Loucy (cell line): ENCODE results near the gene C12orf75.

Experiments
- H2AFZ ChIP-seq: fragments of 200-600 bp; sonication (generic); 2 replicates; pipeline ENCODE4 v1.6.0; 2016; ENCODE audit warnings: antibody characterized with exemption, mild to moderate bottlenecking, low read length, moderate library complexity
- H3F3A ChIP-seq: fragments of 200-600 bp; 2 replicates; pipeline ENCODE4 v1.6.0; 2016; ENCODE audit warnings: antibody characterized with exemption, low read depth, mild to moderate bottlenecking
- H3K27me3 ChIP-seq: fragments of 200-600 bp; sonication (generic); 2 replicates; pipeline ENCODE4 v1.6.1; 2014; ENCODE audit warnings: low read length, mild to moderate bottlenecking; ENCODE audit not compliant: insufficient read depth, poor library complexity, severe bottlenecking
- H3K36me3 ChIP-seq: fragments of 200-600 bp; sonication (generic); 2 replicates; pipeline ENCODE4 v1.6.1; 2016; ENCODE audit warnings: low read length; ENCODE audit not compliant: insufficient read depth
- H3K4me1 ChIP-seq: fragments of 200-600 bp; sonication (generic); 2 replicates; pipeline ENCODE4 v1.5.1; 2014; ENCODE audit warnings: low read length, mild to moderate bottlenecking; ENCODE audit not compliant: insufficient read depth, poor library complexity, severe bottlenecking
- H3K4me2 ChIP-seq: fragments of 200-600 bp; sonication (generic); 2 replicates; pipeline ENCODE4 v1.6.0; 2014; ENCODE audit warnings: antibody characterized with exemption, low read length, low read depth, mild to moderate bottlenecking; ENCODE audit not compliant: poor library complexity, severe bottlenecking
- H3K4me3 ChIP-seq: fragments of 200-600 bp; sonication (generic); 2 replicates; pipeline ENCODE4 v1.5.1; 2014; ENCODE audit warnings: low read length, mild to moderate bottlenecking, mixed read lengths; ENCODE audit not compliant: poor library complexity, severe bottlenecking
- H3K79me2 ChIP-seq: fragments of 200-600 bp; sonication (generic); 2 replicates; pipeline ENCODE4 v1.6.1; 2014; ENCODE audit warnings: low read length; ENCODE audit not compliant: insufficient read depth
- H3K9ac ChIP-seq: fragments of 200-600 bp; sonication (generic); 2 replicates; pipeline ENCODE4 v1.6.0; 2014; ENCODE audit warnings: mild to moderate bottlenecking, low read depth, low read length, moderate library complexity; ENCODE audit not compliant: poor library complexity, severe bottlenecking
- H3K9me2 ChIP-seq: fragments of 200-600 bp; sonication (generic); replicated peaks from 2 replicates; pipeline ENCODE4 v1.6.1; 2016; ENCODE audit warnings: low read depth, low read length, mixed read lengths
- H3K9me3 ChIP-seq: fragments of 200-600 bp; sonication (generic); 2 replicates; pipeline ENCODE4 v1.6.1; 2014; ENCODE audit warnings: mild to moderate bottlenecking, antibody characterized with exemption, low read length, low read depth; ENCODE audit not compliant: insufficient read depth
- H4K20me1 ChIP-seq: fragments of 200-600 bp; sonication (generic); 2 replicates; pipeline ENCODE4 v1.6.0; 2014; ENCODE audit warnings: antibody characterized with exemption, low read length, mild to moderate bottlenecking; ENCODE audit not compliant: insufficient read depth, poor library complexity, severe bottlenecking
- CTCF ChIP-seq: fragments of 200-600 bp; sonication (generic); conservative IDR thresholded peaks from 2 replicates; pipeline ENCODE4 v1.5.1; 2014; ENCODE audit warnings: mild to moderate bottlenecking, antibody characterized with exemption, low read length
- EZH2phosphoT487 ChIP-seq: fragments of 200-600 bp; IDR thresholded peaks from 2 replicates; pipeline ENCODE4 v1.6.1; 2018; ENCODE audit warnings: antibody characterized with exemption, mild to moderate bottlenecking, moderate library complexity, borderline replicate concordance

Gene C12orf75

GRCh38 chr12:105348142-105348541, 17.7 kb downstream of the C12orf75 start:
- TF ChIP-seq EZH2phosphoT487 (no peak), CTCF (no peak)
- Histone ChIP-seq H3K4me1 (peaks cover 52% of the 10 kb centered on the region), H3K4me3 (no peak overlapping the region), H3K4me2 (peak overlapping the region; percentile 6), H3K36me3 (peaks cover 10% of the 10 kb centered on the region; the same call in 1 of the 2 replicates), H4K20me1 (peaks cover 26% of the 10 kb centered on the region), H3F3A (peaks cover 3% of the 10 kb centered on the region; the same call in 1 of the 2 replicates), H3K27me3 (no peaks in the 10 kb centered on the region), H3K9ac (no peak overlapping the region), H3K9me3 (no peaks in the 10 kb centered on the region), H3K9me2 (no peaks in the 10 kb centered on the region), H2AFZ (no peak overlapping the region), H3K79me2 (peaks cover 98% of the 10 kb centered on the region)

GRCh38 chr12:105348561-105348960, 18.1 kb downstream of the C12orf75 start:
- peaks cover 13% of the 10 kb centered on the region; the same call in 1 of the 2 replicates for H3K36me3 ChIP-seq
- H3K9ac ChIP-seq = no peak overlapping the region
- H3K27me3 ChIP-seq = no peaks in the 10 kb centered on the region
- peaks cover 53% of the 10 kb centered on the region for H3K4me1 ChIP-seq
- H2AFZ ChIP-seq = no peak overlapping the region
- H3K4me3 ChIP-seq = no peak overlapping the region
- H3K79me2 ChIP-seq = peaks cover 98% of the 10 kb centered on the region
- H3K9me3 ChIP-seq = no peaks in the 10 kb centered on the region
- H4K20me1 ChIP-seq = peaks cover 24% of the 10 kb centered on the region
- H3K4me2 ChIP-seq = peak overlapping the region; percentile 6
- no peak for TF ChIP-seq CTCF
- TF ChIP-seq EZH2phosphoT487 = no peak
- H3K9me2 ChIP-seq = no peaks in the 10 kb centered on the region
- H3F3A ChIP-seq = peaks cover 3% of the 10 kb centered on the region; the same call in 1 of the 2 replicates

GRCh38 chr12:105349138-105349537, 18.6 kb downstream of the C12orf75 start:
- Histone ChIP-seq H4K20me1 (peaks cover 21% of the 10 kb centered on the region), H3K36me3 (peaks cover 13% of the 10 kb centered on the region; the same call in 1 of the 2 replicates), H3K9me2 (no peaks in the 10 kb centered on the region), H3K4me3 (no peak overlapping the region), H3K4me2 (peak overlapping the region; percentile 6), H3K4me1 (peaks cover 57% of the 10 kb centered on the region), H3K27me3 (no peaks in the 10 kb centered on the region), H2AFZ (no peak overlapping the region), H3K9ac (no peak overlapping the region), H3F3A (peaks cover 3% of the 10 kb centered on the region; the same call in 1 of the 2 replicates), H3K9me3 (no peaks in the 10 kb centered on the region), H3K79me2 (peaks cover 98% of the 10 kb centered on the region)
- no peak for TF ChIP-seq EZH2phosphoT487
- no peak for TF ChIP-seq CTCF
